ENCODE results near the gene SMAD5. TPM values are rescaled to one million over a fixed set of nuclear protein-coding genes. Genes with fewer than 3 reads are reported as not detected.

The SMAD5 gene
- total RNA-seq, 1 donor from 2014 or later, result 102 TPM

- H3F3A ChIP-seq (ENCODE audit: low read depth), result peaks cover 25% of the 10 kb centered on the region
- Mint-ChIP-seq H3K36me3 (no peaks in the 10 kb centered on the region), H3K9me3 (peaks cover 2% of the 10 kb centered on the region), H3K27me3 (ENCODE audit: insufficient read depth, low read depth) (peaks cover 3% of the 10 kb centered on the region), H3K4me3 (no peak overlapping the region), H3K27ac (no peak overlapping the region), H3K4me1 (peaks cover 31% of the 10 kb centered on the region)
- H3K4me2 ChIP-seq, result no peak overlapping the region
- no peak overlapping the region for H3K27ac ChIP-seq
- DNase-seq (ENCODE audit: low spot score), result no peak
- no peaks in the 10 kb centered on the region for H4K20me1 ChIP-seq (ENCODE audit: low read depth)
- TF ChIP-seq EZH2phosphoT487 (IDR thresholded peaks at IDR 0.05) (no peak), CTCF (IDR thresholded peaks at IDR 0.05) (no peak), EZH2 (IDR thresholded peaks at IDR 0.05) (no peak)
- no peaks in the 10 kb centered on the region for H3K79me2 ChIP-seq (ENCODE audit: low read depth)
- no peak overlapping the region for H3K4me3 ChIP-seq
- H3K9me3 ChIP-seq (ENCODE audit: low read depth), result no peaks in the 10 kb centered on the region
- peaks cover 27% of the 10 kb centered on the region for H3K4me1 ChIP-seq
- no peak overlapping the region for H3K9ac ChIP-seq
- H2AFZ ChIP-seq (replicated peaks), result no peak overlapping the region
- no peaks in the 10 kb centered on the region for H3K27me3 ChIP-seq
- H3K36me3 ChIP-seq, result no peaks in the 10 kb centered on the region
These were observed 68.1 kb downstream of the SMAD5 start for GRCh38 chr5:136200761-136201160.

GRCh38 chr5:136201870-136202269, 69.2 kb downstream of the SMAD5 start:
- no peak overlapping the region for H3K9ac ChIP-seq
- H3F3A ChIP-seq (ENCODE audit: low read depth), result peaks cover 25% of the 10 kb centered on the region
- no peak overlapping the region for H3K4me2 ChIP-seq
- Mint-ChIP-seq H3K27ac (peak overlapping the region; percentile 52), H3K9me3 (peaks cover 4% of the 10 kb centered on the region), H3K4me3 (no peak overlapping the region), H3K27me3 (ENCODE audit: insufficient read depth, low read depth) (peaks cover 3% of the 10 kb centered on the region), H3K36me3 (no peaks in the 10 kb centered on the region), H3K4me1 (peaks cover 22% of the 10 kb centered on the region)
- no peak overlapping the region for H3K27ac ChIP-seq
- H2AFZ ChIP-seq (replicated peaks), result no peak overlapping the region
- H3K79me2 ChIP-seq (ENCODE audit: low read depth), result no peaks in the 10 kb centered on the region
- H3K36me3 ChIP-seq, result no peaks in the 10 kb centered on the region
- no peaks in the 10 kb centered on the region for H4K20me1 ChIP-seq (ENCODE audit: low read depth)
- no peak for TF ChIP-seq EZH2phosphoT487 (IDR thresholded peaks at IDR 0.05)
- TF ChIP-seq CTCF (IDR thresholded peaks at IDR 0.05), result no peak
- no peak for TF ChIP-seq EZH2 (IDR thresholded peaks at IDR 0.05)
- no peaks in the 10 kb centered on the region for H3K9me3 ChIP-seq (ENCODE audit: low read depth)
- H3K4me1 ChIP-seq, result peaks cover 27% of the 10 kb centered on the region
- no peak overlapping the region for H3K4me3 ChIP-seq
- H3K27me3 ChIP-seq, result no peaks in the 10 kb centered on the region
- DNase-seq (ENCODE audit: low spot score), result no peak

- Histone ChIP-seq H3K79me2 (ENCODE audit: low read depth) (no peaks in the 10 kb centered on the region), H3K9me3 (ENCODE audit: low read depth) (no peaks in the 10 kb centered on the region), H3K4me1 (peaks cover 27% of the 10 kb centered on the region), H3K4me2 (peak overlapping the region; percentile 76), H4K20me1 (ENCODE audit: low read depth) (no peaks in the 10 kb centered on the region), H3F3A (ENCODE audit: low read depth) (peaks cover 25% of the 10 kb centered on the region), H3K27ac (peak overlapping the region; percentile 35), H3K4me3 (peak overlapping the region; percentile 33), H2AFZ (replicated peaks) (no peak overlapping the region), H3K9ac (no peak overlapping the region), H3K27me3 (no peaks in the 10 kb centered on the region), H3K36me3 (no peaks in the 10 kb centered on the region)
- TF ChIP-seq CTCF (IDR thresholded peaks at IDR 0.05) (no peak), EZH2phosphoT487 (IDR thresholded peaks at IDR 0.05) (no peak), EZH2 (IDR thresholded peaks at IDR 0.05) (no peak)
- Mint-ChIP-seq H3K4me1 (peaks cover 22% of the 10 kb centered on the region), H3K27ac (peak overlapping the region; percentile 91), H3K36me3 (no peaks in the 10 kb centered on the region), H3K9me3 (peaks cover 4% of the 10 kb centered on the region), H3K4me3 (peak overlapping the region; percentile 81), H3K27me3 (ENCODE audit: insufficient read depth, low read depth) (peaks cover 3% of the 10 kb centered on the region)
- peak; percentile 92 for DNase-seq (ENCODE audit: low spot score)
These were observed 70.0 kb downstream of the SMAD5 start for GRCh38 chr5:136202469-136203205.

Measured in neural progenitor cell (in vitro differentiated cells).